EH (cell line): ENCODE results near the gene CHURC1.

Experiments
- DNase-seq: peaks from one replicate; pipeline ENCODE4 v3.0.0-alpha.2; 2015; ENCODE audit warnings: low read depth

CHURC1 gene

DNA sequence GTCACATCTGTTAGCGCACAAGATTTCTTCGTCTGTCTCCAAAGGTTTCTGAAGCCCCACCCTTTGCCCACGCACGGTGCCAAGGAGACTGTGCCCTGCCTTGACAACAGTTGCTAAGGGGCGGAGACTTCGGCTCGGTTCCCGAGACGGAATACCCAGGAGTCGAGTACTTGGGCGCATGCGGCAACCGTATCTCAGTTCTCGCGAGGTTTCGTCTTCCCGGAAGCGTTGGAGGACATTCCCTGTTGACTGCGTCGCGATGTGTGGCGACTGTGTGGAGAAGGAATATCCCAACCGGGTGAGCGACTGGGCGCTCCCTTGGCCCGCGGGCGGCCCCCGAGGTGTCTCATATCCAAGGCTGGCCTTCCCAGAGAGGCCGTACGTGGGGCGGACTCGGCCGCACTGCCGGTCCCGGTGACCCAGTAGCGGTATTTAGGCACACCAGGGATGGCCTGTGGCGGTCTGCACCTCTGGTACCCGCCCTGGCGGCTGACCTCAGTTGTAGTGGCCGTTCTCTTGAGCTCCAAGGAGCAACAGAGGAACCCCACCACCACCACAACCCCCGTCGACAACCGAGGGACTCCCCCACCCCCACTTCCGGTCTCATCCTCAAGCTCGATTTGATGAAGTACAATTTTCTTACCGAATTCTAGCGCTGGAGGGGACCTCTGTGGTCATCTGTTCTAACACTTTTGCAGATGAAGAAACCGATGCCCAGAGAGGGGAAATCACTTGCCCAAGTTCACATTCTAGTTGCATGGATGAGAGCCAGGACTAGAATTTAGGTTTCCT, at the start of gene CHURC1:
TSS of gene CHURC1 (plus strand) at position 219 of the 792 bp plus-strand sequence. CDS start at position 260, 41 bp downstream.
- peak; percentile 98 for DNase-seq

DNA sequence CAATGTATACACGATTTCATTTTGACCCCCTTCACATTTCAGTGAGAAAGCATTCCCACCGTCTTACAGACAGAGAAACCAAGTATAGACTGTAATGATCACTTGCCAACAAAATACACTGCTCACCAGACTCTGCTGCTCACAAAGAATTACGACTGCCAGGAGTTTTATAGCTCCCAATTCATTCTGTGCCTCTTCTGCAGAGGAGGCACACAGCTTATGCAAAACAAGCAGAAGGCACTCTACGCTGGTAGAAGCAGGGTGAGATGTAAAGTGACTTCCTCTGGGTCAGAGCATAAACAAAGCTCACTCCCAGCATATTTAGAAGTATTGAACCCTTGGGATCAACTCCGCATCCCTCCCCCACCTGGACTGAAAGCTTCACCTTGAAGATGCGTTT, 49.1 kb upstream of the CHURC1 start:
- DNase-seq = no peak

DNA sequence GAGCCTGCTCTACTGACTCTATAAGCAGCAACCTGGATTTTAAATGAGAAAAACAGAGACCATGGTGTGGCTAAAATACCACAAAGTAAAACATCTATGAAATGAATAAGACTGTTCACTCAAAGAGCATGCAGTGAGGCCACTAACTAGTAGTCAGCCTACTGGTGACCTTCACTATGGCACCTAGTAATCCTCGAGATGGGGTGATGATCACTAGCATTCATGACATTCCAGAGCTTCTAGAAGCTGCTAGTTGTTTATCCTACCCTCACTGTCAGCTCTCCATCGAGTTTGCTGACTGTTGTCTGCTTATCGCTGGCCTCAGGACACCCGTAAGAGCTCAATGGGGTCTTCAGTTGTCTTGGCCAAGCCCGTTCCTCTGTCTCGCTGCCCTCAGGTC, 48.3 kb upstream of the CHURC1 start:
- DNase-seq = no peak

DNA sequence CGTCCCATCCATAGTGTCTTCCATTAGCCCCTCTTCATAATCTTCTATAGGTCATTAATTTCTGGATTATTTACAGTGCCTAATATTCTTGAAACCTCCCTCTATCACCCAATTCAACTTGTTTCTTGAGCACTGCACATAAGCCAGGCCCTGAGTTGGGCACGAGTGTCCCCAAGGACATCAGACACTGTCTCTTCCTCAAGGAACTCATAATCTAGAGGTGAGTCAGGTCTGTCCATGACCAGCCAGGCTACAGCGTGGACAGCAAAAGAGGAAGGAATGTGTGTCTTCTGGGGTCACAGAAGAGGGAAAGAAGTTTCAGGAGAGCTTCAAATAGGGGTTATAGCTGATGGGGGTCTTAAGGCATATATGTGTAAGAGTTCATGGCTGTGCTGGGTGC, 47.1 kb upstream of the CHURC1 start:
- no peak for DNase-seq

DNA sequence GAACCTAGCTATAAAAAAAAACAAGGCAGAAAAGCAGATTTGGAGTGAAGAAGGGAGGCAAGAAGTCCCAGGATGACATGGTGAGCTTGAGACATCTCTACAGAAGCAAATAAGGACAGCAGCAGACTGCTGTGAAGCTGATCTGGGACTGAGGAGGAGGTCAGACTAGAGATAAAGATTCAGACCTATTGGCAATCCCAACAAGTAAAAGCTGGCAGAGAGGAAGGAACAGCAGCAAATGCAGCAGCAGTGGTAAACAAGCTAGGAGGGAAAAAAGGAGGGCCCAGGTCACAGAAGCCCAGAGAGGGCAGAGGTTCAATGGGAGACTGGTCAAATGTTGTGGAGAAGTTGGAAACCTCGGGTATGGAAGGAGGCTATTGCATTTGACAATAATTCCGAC, 45.9 kb upstream of the CHURC1 start:
- no peak for DNase-seq

DNA sequence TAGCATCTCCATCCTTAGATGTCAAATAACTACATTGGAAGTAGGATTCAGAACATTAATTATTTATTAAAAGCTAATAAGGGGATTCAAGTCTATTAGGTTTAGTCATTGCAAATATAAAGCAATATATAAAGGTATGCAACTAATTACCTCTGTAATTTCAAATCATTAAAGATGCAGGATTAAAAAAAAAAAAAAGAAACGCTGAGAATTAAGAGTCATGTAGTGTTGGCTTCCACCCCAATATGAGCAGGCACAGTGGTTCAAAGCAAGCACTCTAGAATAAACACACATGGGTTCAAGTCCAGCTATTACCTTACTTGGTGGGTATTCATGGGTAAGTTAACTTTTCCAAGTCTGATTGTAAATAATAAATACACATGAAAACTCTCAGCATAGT, 45.4 kb upstream of the CHURC1 start:
- DNase-seq = no peak

DNA sequence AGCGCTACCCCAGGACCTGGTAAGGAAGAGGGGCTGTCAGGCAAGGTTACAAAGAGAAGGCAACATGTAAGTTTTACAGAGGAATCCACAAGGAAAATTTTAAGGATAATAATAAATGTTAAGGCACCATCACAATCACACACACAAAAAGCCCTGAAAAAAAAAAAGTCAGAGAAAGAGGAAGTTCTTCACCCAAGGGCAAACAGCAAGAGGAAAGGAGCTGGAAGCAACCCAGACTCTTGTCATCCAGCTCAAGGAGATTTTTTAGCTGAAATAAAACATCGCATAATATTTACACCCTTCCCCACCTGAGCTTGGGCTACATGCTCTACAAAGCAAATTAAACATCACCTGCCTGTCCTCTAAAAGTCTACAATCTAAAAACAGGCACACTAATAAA, 44.1 kb upstream of the CHURC1 start:
- DNase-seq = no peak

DNA sequence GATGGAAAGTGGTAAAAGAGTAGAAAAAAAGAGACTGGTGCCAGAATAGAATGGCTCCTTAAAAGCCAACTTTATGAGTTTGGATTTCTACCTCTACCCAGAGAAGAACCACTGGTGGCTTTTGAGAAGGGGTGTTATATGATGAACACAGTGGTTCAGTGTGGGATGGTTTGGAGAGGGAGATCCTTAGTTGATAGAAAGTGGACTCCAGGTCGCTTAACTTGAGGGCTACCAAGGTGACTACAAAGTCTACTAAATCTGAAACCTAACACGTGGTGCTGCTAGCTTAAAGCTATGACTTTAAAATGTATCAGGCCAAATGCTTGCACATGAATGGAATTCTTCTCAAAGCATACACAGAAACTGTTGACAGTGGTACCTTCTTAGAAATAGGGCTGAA, 42.9 kb upstream of the CHURC1 start:
- DNase-seq = no peak

DNA sequence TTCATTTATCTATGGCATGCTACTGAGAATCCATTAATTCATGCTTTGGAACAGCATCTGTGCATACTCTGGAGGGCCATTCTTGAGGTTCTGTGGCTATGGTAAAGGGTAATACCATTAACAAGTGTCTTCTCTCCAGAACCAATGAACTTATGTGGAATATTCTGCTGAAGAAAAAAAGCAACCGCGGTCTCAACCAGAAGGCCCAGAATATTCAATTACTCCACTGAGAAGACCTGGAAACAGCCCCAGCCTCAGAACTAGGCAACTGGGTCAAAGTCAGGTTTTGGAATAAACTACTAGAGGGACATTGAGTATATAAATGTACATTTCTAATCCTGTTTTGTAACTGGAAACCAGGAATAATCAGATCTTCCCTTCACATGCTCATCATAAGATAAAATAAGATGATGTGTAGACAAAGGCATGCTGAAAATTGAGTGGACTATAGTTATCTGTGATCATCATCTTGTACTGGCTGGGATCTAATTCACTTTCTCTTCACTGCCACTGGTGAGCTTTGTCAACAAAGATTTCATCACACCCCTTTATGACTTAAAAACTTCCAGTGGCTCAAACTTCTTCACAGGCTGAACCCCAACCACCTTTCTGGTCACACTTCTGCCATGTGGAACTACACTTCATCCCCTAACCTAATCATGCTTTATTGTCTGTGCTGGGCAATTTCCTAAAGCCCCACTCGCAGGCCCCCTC, 40.6 kb upstream of the CHURC1 start:
- DNase-seq = peak; percentile 64

DNA sequence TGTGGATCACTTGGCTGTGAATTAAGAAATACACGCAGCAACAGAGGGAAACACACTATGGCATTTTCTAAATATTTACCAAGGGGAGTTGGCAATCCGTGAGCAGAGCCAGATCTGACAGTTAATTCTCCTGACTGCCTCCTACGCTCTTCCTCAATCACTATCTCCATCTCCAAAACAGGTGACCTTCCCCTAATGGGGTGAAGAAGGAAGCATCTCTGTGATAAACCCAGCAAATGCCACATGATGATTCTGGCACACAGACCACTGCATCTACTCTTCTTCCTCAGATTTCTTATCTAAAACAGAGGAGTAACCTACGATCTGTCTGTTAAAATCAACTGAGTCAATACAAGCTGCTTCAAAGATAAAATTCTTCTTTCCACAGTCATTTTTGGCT, 38.9 kb upstream of the CHURC1 start:
- no peak for DNase-seq

DNA sequence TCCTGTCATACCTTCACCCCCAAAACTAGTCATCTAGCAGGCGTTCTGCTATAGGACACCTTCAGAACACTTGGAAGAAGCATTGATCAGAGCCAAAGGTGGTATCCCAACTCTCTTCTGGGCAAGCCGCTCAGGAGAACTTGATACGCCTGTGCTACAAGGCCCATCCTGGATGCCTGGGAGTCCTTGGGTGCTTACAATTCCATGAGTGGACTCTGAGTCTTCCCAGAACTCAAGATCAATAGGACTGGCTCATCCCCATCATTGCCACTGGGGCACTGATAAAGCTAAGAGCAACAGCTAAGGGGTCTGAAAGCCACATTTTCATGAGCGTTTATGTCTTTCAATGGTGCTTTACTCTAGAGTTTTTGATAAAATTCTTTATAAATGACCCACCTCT, 36.4 kb upstream of the CHURC1 start:
- no peak for DNase-seq

DNA sequence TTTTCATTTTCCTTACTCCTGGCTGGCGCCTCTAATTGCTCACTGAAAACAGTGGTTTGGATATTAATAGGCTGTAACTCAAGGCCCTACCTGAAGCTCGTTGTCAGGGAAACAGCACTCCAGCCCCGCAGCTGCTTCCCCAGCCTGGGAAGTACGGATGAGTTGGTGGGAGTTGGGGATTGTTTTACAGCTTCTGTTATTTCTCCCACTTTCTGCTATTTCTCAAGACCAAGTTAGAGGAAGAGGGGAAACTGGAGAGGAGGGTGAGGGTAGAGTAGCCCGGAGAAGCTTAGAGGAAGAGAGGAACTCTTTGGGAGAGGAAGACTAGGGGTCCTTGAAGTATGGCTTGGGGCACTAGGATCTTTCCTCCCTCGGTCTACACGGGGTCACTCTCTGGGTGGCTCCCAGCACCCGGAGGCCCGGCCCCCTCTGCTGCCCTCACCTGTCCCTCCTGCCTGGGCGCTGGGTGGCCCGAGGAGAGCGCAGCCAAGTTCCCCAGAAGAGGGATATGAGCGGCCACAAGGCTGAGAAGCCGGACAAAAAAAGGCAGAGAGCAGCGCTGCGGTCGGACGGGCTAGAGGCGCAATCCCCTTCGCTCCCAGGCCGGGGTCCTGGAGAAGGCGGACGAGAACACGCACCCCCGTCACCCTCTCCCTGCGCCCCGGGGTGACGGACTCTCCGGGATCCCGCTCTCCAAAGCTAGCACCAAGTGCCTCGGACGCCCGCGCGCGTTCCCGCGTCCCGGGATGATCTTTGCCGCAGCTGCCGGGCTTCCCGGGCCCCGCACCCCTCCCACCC, 35.2 kb upstream of the CHURC1 start:
- DNase-seq = no peak

DNA sequence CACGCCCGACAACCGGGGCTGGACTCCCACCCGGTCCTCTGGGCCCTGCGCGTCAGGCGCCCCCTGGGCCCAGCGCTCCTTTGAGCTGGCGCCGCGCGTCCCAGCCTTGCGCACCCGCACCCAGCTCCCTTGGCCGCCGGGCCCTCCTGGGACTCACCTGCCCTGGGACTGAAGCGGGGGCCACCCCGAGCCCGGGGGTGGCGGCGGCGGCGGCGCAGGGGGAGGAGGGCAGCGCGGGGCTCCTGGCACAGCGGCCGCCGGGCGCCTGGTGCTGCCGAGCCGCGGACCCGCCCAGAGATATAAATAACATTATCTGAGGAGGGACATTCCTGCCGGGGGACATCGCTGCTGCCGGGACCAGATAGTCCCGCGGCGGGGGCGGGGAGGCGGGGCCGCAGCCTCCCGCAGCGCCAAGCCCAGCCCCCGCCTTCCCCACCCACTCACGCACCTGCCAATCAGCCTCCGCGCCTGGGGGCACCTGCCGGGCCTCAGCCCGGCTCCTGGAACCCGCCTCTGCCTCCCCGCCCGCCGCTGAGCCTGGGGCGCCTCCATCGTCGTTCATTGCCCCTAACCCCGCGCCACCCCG, 34.5 kb upstream of the CHURC1 start, which contains the start of gene SPTB:
TSS of gene SPTB (minus strand) at position 273 of the 586 bp plus-strand sequence. CDS start 56,813 bp downstream, outside the sequence.
- DNase-seq = peak; percentile 17

DNA sequence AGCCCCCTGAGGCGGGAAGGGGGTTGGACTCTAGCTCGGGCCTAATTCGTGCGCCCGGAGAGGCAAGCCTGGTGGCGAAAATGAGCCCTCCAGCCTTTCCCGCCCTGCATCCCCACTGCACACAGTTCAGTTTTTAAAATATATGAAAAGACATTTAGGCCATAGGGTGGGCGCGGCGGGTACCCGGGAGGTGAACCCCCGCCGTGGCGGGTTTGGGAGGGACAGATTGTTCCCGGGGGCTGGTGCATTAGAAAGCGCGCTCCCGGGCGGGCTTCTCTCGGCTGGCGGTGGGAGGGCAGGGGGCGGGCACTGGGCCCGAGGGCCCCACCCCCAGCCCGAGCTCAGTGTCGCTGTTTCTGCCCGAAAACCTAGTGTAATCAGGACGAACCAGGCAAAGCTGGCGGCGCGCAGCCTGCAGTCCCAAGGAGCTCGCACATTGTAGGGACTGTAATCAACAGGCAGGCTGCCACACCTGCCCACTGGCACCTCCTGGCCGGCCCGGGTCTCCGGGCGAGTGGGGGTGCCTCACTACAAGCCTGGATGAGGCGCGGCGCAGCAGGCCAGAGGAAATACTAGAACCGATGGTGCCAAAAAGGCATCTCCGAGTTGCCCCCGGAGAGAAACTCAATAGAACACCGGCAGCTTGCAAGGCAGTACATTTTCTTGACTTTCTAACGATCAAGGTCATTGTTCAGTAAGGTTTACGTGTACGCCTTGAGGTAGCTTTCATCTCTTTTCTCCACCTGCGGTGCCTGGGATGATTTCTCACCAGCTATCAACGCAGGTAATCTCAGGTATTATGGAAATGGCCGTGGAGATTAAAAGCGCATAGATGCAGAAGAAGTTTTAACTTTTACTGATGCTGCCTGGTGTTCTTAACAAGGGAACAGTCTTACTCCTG, 33.8 kb upstream of the CHURC1 start:
- peak; percentile 33 for DNase-seq

DNA sequence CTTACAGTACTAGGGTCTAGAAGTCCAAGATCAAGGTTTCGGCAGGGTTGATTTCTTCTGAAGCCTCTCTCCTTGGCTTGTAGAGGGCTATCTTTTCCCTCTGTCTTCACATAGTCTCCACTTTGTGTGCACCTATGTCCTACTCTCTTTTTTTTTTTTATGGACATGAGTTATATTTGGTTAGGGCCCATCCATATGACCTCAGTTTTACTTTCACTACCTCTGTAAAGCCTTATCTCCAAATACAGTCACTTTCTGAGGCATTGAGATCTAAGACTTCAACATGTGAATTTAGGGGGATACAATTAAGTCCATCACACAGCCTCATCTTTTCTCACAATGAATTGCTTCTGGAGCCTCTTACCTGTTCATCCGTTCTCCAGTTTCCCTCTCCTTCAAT, 28.7 kb upstream of the CHURC1 start:
- no peak for DNase-seq

DNA sequence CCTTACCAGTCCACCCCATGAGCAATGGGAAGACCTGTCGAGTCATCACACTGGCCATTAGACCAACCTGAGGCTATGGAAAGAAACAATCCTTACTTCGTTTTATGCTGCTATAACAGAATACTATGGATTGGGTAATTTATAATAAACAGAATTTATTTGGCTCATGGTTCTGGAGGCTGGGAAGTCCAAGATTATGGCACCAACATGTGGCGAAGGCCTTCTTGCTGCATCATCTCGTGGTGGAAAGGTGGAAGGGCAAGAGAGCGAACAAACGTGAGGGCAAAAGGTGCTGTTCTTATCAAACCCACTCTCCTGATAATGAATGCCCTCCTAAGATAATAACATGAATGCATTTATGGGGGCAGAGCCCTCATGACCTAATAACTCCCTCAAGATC, 24.9 kb upstream of the CHURC1 start:
- DNase-seq = no peak

DNA sequence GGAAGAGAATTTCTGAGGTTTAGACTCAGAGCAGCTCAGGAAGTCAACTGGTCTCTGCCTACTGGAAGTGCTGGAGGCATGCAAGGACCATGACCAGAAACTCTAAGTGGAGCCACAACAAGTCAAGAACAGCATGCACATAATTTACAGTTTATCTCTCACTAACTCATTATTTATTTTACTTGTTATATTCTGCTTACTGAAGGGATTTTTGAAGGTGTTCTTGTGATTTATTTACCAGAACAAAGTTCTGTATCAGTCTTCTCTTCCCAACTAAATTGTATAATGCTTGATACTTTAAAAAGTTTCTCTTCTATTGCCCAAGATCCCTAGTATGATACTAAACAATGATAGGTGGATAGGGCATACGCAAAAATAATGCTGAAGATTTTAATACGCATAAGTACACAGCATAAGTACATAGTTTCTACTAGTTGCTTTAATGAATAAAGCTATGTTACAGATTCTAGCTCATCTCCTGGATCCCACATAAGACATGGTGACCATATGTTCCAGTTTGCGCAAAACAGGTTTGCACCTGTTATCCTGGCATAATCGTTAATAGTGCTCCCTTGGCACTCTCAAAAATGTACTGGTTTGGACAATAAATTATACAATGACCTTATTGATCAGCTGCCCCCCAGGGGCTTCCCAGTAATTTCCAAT, 22.9 kb upstream of the CHURC1 start:
- no peak for DNase-seq

DNA sequence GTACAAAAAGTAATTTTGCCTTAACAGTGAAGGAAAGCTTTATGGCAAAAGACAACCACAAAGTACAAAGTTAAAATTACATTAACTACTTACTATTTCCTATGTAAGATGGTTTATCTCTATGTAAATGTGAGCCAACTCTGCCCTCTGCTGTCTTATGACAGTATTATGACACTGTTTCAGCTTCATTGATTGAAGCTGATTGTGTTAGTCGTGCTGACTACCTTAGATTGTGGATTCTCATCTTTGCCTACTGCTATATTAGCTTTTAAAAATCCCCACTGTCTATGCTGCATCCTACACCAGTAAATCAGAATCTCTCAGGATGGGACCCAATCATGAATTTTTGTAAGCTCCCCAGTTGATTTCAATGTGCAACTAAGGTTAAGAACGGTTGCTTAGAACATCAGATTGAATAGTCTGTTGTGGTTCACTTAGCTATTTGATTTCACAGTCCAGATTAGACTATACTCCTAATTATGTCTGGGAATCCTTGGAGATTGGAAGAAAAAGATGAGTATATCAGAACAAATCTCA, 22.3 kb upstream of the CHURC1 start:
- DNase-seq = peak; percentile 72

DNA sequence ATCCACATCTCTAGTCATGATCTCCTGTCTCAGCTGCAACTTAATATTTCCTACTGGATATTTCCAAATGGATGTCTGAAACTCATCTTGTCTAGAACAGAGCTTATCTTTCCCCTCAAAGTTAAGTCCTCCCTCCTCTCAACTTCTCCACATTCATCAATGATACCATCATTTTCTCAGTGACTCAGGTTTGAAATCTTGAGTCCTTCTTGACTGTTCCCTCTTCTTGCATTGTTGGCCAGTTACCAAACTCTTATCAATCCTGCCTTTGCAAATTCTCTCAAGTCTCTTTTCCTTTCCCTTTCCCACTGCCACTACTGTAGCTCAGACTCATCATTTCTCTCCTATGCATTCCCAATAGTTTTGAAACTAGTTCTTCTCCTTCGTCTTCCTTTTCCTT, 14.3 kb upstream of the CHURC1 start:
- peak; percentile 22 for DNase-seq

DNA sequence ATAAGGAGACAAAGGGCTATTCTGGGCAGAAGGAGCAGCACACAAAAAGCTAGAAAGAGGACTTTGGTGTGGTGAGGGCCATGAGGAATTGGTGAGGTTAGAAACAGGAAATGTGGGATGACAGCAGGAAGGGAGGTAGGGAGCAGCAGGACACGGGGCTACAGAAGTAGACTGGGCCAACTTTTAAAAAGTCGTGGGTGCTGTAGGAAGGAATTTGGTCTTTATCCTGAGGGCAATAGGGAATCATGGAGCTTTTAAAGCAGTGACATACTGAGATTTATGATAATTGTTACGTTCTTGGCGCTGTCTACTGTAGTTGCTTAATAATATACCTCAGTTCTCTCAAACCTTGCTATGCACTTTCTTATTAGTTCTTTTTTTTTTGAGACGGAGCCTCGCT, 8.2 kb upstream of the CHURC1 start:
- DNase-seq = peak; percentile 23
